H1 (cell line): ENCODE measurements around the gene NAP1L5. TPM values are rescaled to one million over a fixed set of nuclear protein-coding genes. Genes with fewer than 3 reads are reported as not detected.

Experiments
- CTCF ChIA-PET: fragments of 300-600 bp; sonication (Branson Sonifier 250); formaldehyde crosslinking; loops from one replicate; lab custom pipeline; 2021; ENCODE audit not compliant: partially characterized antibody; lab: Charles Lee
- POLR2A ChIA-PET: fragments of 300-600 bp; sonication (Branson Sonifier 250); formaldehyde crosslinking; loops from one replicate; lab custom pipeline; 2021; ENCODE audit warnings: inconsistent platforms; ENCODE audit not compliant: partially characterized antibody; lab: Charles Lee
- DNase-seq, 2 experiments: peaks; one replicate each; pipeline versions ENCODE4 v3.0.0 to v3.0.0-alpha.2; 2010 to 2022; ENCODE audit warnings: low spot score in 2 of 2, low read depth in 1 of 2, mixed read lengths in 1 of 2
- FAIRE-seq: peaks from 2 replicates; lab custom pipeline; 2011; peaks lifted over from hg19 to GRCh38; lab: Jason Lieb, UNC
- H2AFZ ChIP-seq: 2 replicates; pipeline ENCODE4 v1.8.1; 2012; ENCODE audit warnings: low read length, inconsistent platforms
- H2AK5ac ChIP-seq: 2 replicates; pipeline ENCODE4 v1.6.1; 2013; ENCODE audit warnings: low read depth, low read length
- H2BK120ac ChIP-seq: replicated peaks from 2 replicates; pipeline ENCODE3; 2013; ENCODE audit warnings: low read depth, low read length, inconsistent platforms
- H2BK12ac ChIP-seq: 2 replicates; pipeline ENCODE4 v1.6.1; 2013; ENCODE audit warnings: low read depth, low read length
- H2BK15ac ChIP-seq: 2 replicates; pipeline ENCODE4 v1.6.1; 2013; ENCODE audit warnings: low read length
- H2BK20ac ChIP-seq: 2 replicates; pipeline ENCODE4 v1.6.1; 2013; ENCODE audit warnings: low read length
- H2BK5ac ChIP-seq: 2 replicates; pipeline ENCODE4 v1.6.1; 2013; ENCODE audit warnings: low read depth, low read length
- H3K14ac ChIP-seq: 2 replicates; pipeline ENCODE4 v1.6.1; 2013; ENCODE audit warnings: inconsistent platforms; ENCODE audit not compliant: insufficient read length
- H3K18ac ChIP-seq: 2 replicates; pipeline ENCODE4 v1.6.1; 2013; ENCODE audit warnings: low read length; ENCODE audit errors: extremely low read depth
- H3K23ac ChIP-seq: 2 replicates; pipeline ENCODE4 v1.6.1; 2013; ENCODE audit warnings: inconsistent platforms; ENCODE audit not compliant: insufficient read length
- H3K23me2 ChIP-seq: 2 replicates; pipeline ENCODE4 v1.6.1; 2013; ENCODE audit warnings: low read depth, low read length
- H3K27ac ChIP-seq: 2 replicates; pipeline ENCODE4 v1.6.1; 2011; ENCODE audit warnings: low read depth, low read length, inconsistent platforms
- H3K27me3 ChIP-seq, 4 experiments: replicated peaks in 1 of 4; 1 replicate in 1 of 4; 2 replicates in 3 of 4; pipeline versions ENCODE4 v1.6.1 to v1.8.1; 2011 to 2013; ENCODE audit warnings: low read length in 3 of 4, mild to moderate bottlenecking in 3 of 4, inconsistent platforms in 2 of 4, mixed read lengths in 2 of 4, moderate library complexity in 1 of 4; ENCODE audit not compliant: control insufficient read depth in 3 of 4, insufficient read depth in 3 of 4; ENCODE audit errors: extremely low read depth in 1 of 4
- H3K36me3 ChIP-seq, 4 experiments: 2 replicates each; pipeline versions ENCODE4 v1.6.1 to v1.8.1; 2011 to 2013; ENCODE audit warnings: mild to moderate bottlenecking in 4 of 4, low read length in 3 of 4, moderate library complexity in 2 of 4, control low read depth in 1 of 4, inconsistent platforms in 1 of 4; ENCODE audit not compliant: insufficient read depth in 4 of 4, control insufficient read depth in 2 of 4
- H3K4ac ChIP-seq: replicated peaks from 2 replicates; pipeline ENCODE3; 2013; ENCODE audit warnings: low read length, low read depth, mixed read lengths, inconsistent platforms; ENCODE audit not compliant: insufficient read length
- H3K4me1 ChIP-seq, 4 experiments: replicated peaks in 1 of 4; 1 replicate in 1 of 4; 2 replicates in 3 of 4; pipeline versions ENCODE4 v1.6.1 to v1.8.1; 2011 to 2013; ENCODE audit warnings: low read length in 3 of 4, inconsistent platforms in 2 of 4, mixed read lengths in 1 of 4; ENCODE audit not compliant: insufficient read depth in 4 of 4, control insufficient read depth in 3 of 4
- H3K4me2 ChIP-seq, 2 experiments: 2 replicates each; pipeline versions ENCODE4 v1.6.1 to v1.8.1; 2011 to 2013; ENCODE audit warnings: low read depth in 2 of 2, low read length in 2 of 2, control low read depth in 1 of 2, inconsistent platforms in 1 of 2, mild to moderate bottlenecking in 1 of 2; ENCODE audit not compliant: insufficient read depth in 1 of 2
- H3K4me3 ChIP-seq, 4 experiments: fragments of 200-600, 300-600 bp in 1 of 4; sonication (generic), shearing (Covaris generic), sonication (Bioruptor Twin) in 1 of 4; 2 replicates each; pipeline versions ENCODE4 v1.5.1 to v1.8.1; 2011 to 2016; ENCODE audit warnings: low read length in 4 of 4, low read depth in 3 of 4, control low read depth in 2 of 4, inconsistent platforms in 2 of 4, mild to moderate bottlenecking in 2 of 4, mixed read lengths in 1 of 4, moderate library complexity in 1 of 4; ENCODE audit not compliant: insufficient read depth in 2 of 4; ENCODE audit errors: extremely low read depth in 1 of 4
- H3K56ac ChIP-seq: replicated peaks from 2 replicates; pipeline ENCODE3; 2013; ENCODE audit warnings: low read depth, mild to moderate bottlenecking, mixed read lengths, low read length, inconsistent platforms; ENCODE audit not compliant: insufficient read length
- H3K79me1 ChIP-seq: 2 replicates; pipeline ENCODE4 v1.6.1; 2013; ENCODE audit warnings: low read depth, low read length, control low read depth
- H3K79me2 ChIP-seq, 2 experiments: 2 replicates each; pipeline versions ENCODE4 v1.6.1 to v1.8.1; 2012 to 2013; ENCODE audit warnings: low read length in 2 of 2, mild to moderate bottlenecking in 2 of 2, inconsistent platforms in 1 of 2; ENCODE audit not compliant: insufficient read depth in 2 of 2, control insufficient read depth in 1 of 2
- H3K9ac ChIP-seq, 4 experiments: replicated peaks in 1 of 4; 1 replicate in 1 of 4; 2 replicates in 3 of 4; pipeline versions ENCODE4 v1.6.1 to v1.8.1; 2011 to 2013; ENCODE audit warnings: low read depth in 3 of 4, low read length in 3 of 4, control low read depth in 2 of 4, mild to moderate bottlenecking in 2 of 4, moderate library complexity in 2 of 4, inconsistent platforms in 1 of 4; ENCODE audit errors: extremely low read depth in 1 of 4
- H3K9me3 ChIP-seq, 2 experiments: 2 replicates each; pipeline versions ENCODE4 v1.6.1 to v1.8.1; 2012 to 2013; ENCODE audit warnings: mild to moderate bottlenecking in 2 of 2, moderate library complexity in 2 of 2, control low read depth in 1 of 2, inconsistent platforms in 1 of 2, low read depth in 1 of 2, low read length in 1 of 2, mixed read lengths in 1 of 2; ENCODE audit not compliant: insufficient read depth in 2 of 2
- H4K20me1 ChIP-seq, 2 experiments: replicated peaks in 1 of 2; 2 replicates each; pipeline versions ENCODE3 to v1.8.1; 2011 to 2013; ENCODE audit warnings: inconsistent platforms in 2 of 2, low read length in 2 of 2, mild to moderate bottlenecking in 1 of 2; ENCODE audit not compliant: insufficient read depth in 2 of 2, control insufficient read depth in 1 of 2
- H4K5ac ChIP-seq: 2 replicates; pipeline ENCODE4 v1.6.1; 2013; ENCODE audit warnings: low read length, low read depth, mixed read lengths, inconsistent platforms; ENCODE audit not compliant: insufficient read length
- H4K8ac ChIP-seq: 2 replicates; pipeline ENCODE4 v1.8.0; 2013; ENCODE audit warnings: mild to moderate bottlenecking, moderate library complexity, low read length, inconsistent platforms; ENCODE audit not compliant: insufficient read depth; ENCODE audit errors: extremely low read depth
- H4K91ac ChIP-seq: replicated peaks from 2 replicates; pipeline ENCODE3; 2013; ENCODE audit warnings: low read length, mixed read lengths, inconsistent platforms; ENCODE audit not compliant: insufficient read length
- HDAC2 ChIP-seq, 2 experiments: fragments of 300-600 bp in 1 of 2; sonication (generic) in 1 of 2; IDR thresholded peaks; 2 replicates each; pipeline ENCODE4 v1.6.1; 2011 to 2012; ENCODE audit warnings: low read depth in 2 of 2, low read length in 2 of 2, mild to moderate bottlenecking in 2 of 2, moderate library complexity in 2 of 2, borderline replicate concordance in 1 of 2, inconsistent platforms in 1 of 2
- HDAC6 ChIP-seq: IDR thresholded peaks from one replicate; pipeline ENCODE4 v1.7.1; 2012; ENCODE audit warnings: low read depth, mild to moderate bottlenecking, inconsistent platforms, low read length, moderate library complexity
- POLR2AphosphoS5 ChIP-seq: IDR thresholded peaks from 2 replicates; pipeline ENCODE4 v1.6.1; 2011; ENCODE audit warnings: low read depth, low read length
- SIX5 ChIP-seq: IDR thresholded peaks from 2 replicates; pipeline ENCODE4 v1.6.1; 2011; ENCODE audit warnings: mild to moderate bottlenecking, low read depth, low read length
- SP1 ChIP-seq: IDR thresholded peaks from 2 replicates; pipeline ENCODE4 v1.6.1; 2011; ENCODE audit warnings: low read depth, low read length
- SUZ12 ChIP-seq: fragments of 200-600 bp; sonication (generic); IDR thresholded peaks from 2 replicates; pipeline ENCODE4 v1.6.1; 2012; ENCODE audit warnings: mild to moderate bottlenecking, inconsistent platforms, low read length, moderate library complexity, mixed read lengths
- TCF12 ChIP-seq: IDR thresholded peaks from 2 replicates; pipeline ENCODE4 v1.6.1; 2011; ENCODE audit warnings: low read depth, mild to moderate bottlenecking, low read length
- WGBS, 2 experiments: shearing (Covaris generic) in 1 of 2; methylation state at CpG; one replicate each; pipeline versions ENCODE4 v1.1.6 to v1.1.7; 2013 to 2015; ENCODE audit warnings: low lambda C conversion rate in 2 of 2, mixed read lengths in 2 of 2, inconsistent platforms in 1 of 2, low coverage in 1 of 2, missing lambda C conversion rate in 1 of 2; ENCODE audit not compliant: insufficient replicate concordance in 2 of 2, insufficient coverage in 1 of 2, insufficient read length in 1 of 2; ENCODE audit errors: extremely low coverage in 1 of 2, missing lambda C conversion rate in 1 of 2; 5-methylcytosine and 5-hydroxymethylcytosine counted together
- polyA plus RNA-seq, 7 experiments: library from polyadenylated mRNA; depleted of rRNA in 3 of 7; stranded (reverse) in 5 of 7; unstranded in 2 of 7; fragments of >200 nt in 5 of 7; fragments of 200-250 nt in 2 of 7; gene quantifications; 1 replicate in 5 of 7; 2 replicates in 1 of 7; 4 replicates in 1 of 7; pipeline versions ENCODE4 v1.2.1 to v1.2.3, GENCODE V29; 2011 to 2013; ENCODE audit warnings: missing spikeins in 2 of 7, mixed read lengths in 2 of 7
- total RNA-seq: library from RNA; stranded (reverse); fragmentation: NEBNext Ultra II Directional; extraction: Animal tissue kit (Norgen Biotek cat#: 25700); gene quantifications from 2 replicates; pipeline ENCODE4 v1.2.1, GENCODE V29; 2021

NAP1L5 gene
- total and polyA plus RNA-seq, 2 of the 8 experiments (the other 6 are each of a cell fraction or from before 2014, with no cell fraction given) = 1.3 to 2.7 TPM

GRCh38 chr4:88725986-88726385 lies 28.4 kb upstream of the NAP1L5 start:
- no peaks in the 10 kb centered on the region for H3K27me3 ChIP-seq
- no peak overlapping the region for H2BK5ac ChIP-seq
- no peak overlapping the region for H2BK120ac ChIP-seq
- H3K4me1 ChIP-seq = peaks cover 0 to 4% (median 1%) of the 10 kb centered on the region in 4 experiments; a peak in 2 of 7 replicates
- H3K14ac ChIP-seq = no peak overlapping the region
- H3K18ac ChIP-seq = no peak overlapping the region
- H2AFZ ChIP-seq = no peak overlapping the region
- no peak overlapping the region for H4K8ac ChIP-seq
- H3K79me2 ChIP-seq = no peaks in the 10 kb centered on the region
- DNase-seq = no peak
- H2BK12ac ChIP-seq = no peak overlapping the region
- H3K9ac ChIP-seq = no peak overlapping the region
- H3K79me1 ChIP-seq = no peaks in the 10 kb centered on the region
- POLR2A ChIA-PET = interaction anchor here (1.4 to 3.3 kb wide), 2 partner anchors 10 to 12 kb away, joined by 3 to 20 read pairs; no protein-coding TSS in a partner anchor
- H3K56ac ChIP-seq = no peak overlapping the region
- H4K20me1 ChIP-seq = no peaks in the 10 kb centered on the region
- peaks cover 2 to 12% (median 6%) of the 10 kb centered on the region in 4 experiments; a peak in 6 of 8 replicates for H3K36me3 ChIP-seq
- TF ChIP-seq TCF12 = no peak
- no peak for TF ChIP-seq POLR2AphosphoS5
- TF ChIP-seq HDAC2 (IDR thresholded peaks at IDR 0.05; ENCODE audit: borderline replicate concordance in 1 of 2, low read depth in 2 of 2, low read length in 2 of 2) = no peak
- no peak for TF ChIP-seq HDAC6
- no peak for TF ChIP-seq SP1
- TF ChIP-seq SIX5 = no peak
- no peak for TF ChIP-seq SUZ12
- TF ChIP-seq, all 59 proteins: peak for 0
- no peak overlapping the region for H3K4me2 ChIP-seq
- no peaks in the 10 kb centered on the region for H3K23me2 ChIP-seq
- H3K23ac ChIP-seq = no peak overlapping the region
- no peak overlapping the region for H3K4me3 ChIP-seq
- CTCF ChIA-PET = interaction anchor here (0.8 to 3.1 kb wide), 2 partner anchors 20 to 152 kb away, joined by 3 to 13 read pairs; no protein-coding TSS in a partner anchor
- no peak overlapping the region for H2BK15ac ChIP-seq
- FAIRE-seq = no peak
- H2BK20ac ChIP-seq = no peak overlapping the region
- WGBS, 2 experiments = 97% methylated on average over 2 of the region's 2 CpGs; no CpG with 5 or more reads in 1 of the 2 experiments
- no peak overlapping the region for H3K27ac ChIP-seq
- no peaks in the 10 kb centered on the region for H3K9me3 ChIP-seq
- H2AK5ac ChIP-seq = no peak overlapping the region
- no peak overlapping the region for H3K4ac ChIP-seq
- no peak overlapping the region for H4K91ac ChIP-seq
- no peak overlapping the region for H4K5ac ChIP-seq
